GM12891 (cell line): Measurements from ENCODE around the gene HSD11B1. TPM values are rescaled to one million over a fixed set of nuclear protein-coding genes. Genes with fewer than 3 reads are reported as not detected.

ENCODE experiments used
- DNase-seq: peaks from one replicate; pipeline ENCODE4 v3.0.0; 2011; ENCODE audit warnings: low spot score; ENCODE audit not compliant: insufficient read length
- FAIRE-seq: peaks from 2 replicates; lab custom pipeline; 2011; peaks lifted over from hg19 to GRCh38; lab: Jason Lieb, UNC
- PAX5 ChIP-seq: IDR thresholded peaks from 2 replicates; pipeline ENCODE4 v1.6.1; 2011; ENCODE audit warnings: low read length, moderate library complexity, mild to moderate bottlenecking; ENCODE audit not compliant: insufficient read depth, severe bottlenecking
- POLR2A ChIP-seq: IDR thresholded peaks from 2 replicates; pipeline ENCODE4 v1.6.1; 2011; ENCODE audit warnings: low read depth, low read length, control low read depth
- POLR2AphosphoS5 ChIP-seq: IDR thresholded peaks from 2 replicates; pipeline ENCODE4 v1.6.1; 2011; ENCODE audit warnings: low read depth, low read length, control low read depth
- POU2F2 ChIP-seq: IDR thresholded peaks from 2 replicates; pipeline ENCODE4 v1.6.1; 2011; ENCODE audit warnings: low read depth, mild to moderate bottlenecking, control low read depth, low read length, moderate library complexity
- SPI1 ChIP-seq: IDR thresholded peaks from 2 replicates; pipeline ENCODE4 v1.6.1; 2011; ENCODE audit warnings: low read depth, low read length, control low read depth
- TAF1 ChIP-seq: IDR thresholded peaks from 2 replicates; pipeline ENCODE4 v1.6.1; 2011; ENCODE audit warnings: low read depth, low read length, control low read depth
- polyA plus RNA-seq: library from polyadenylated mRNA; unstranded; fragments of >200 nt; gene quantifications from one replicate; pipeline ENCODE4 v1.2.1, GENCODE V29; 2012; ENCODE audit warnings: low read depth, missing spikeins, inconsistent platforms; ENCODE audit not compliant: missing spikeins

HSD11B1 gene
- polyA plus RNA-seq: 0.10 TPM

- no peak for DNase-seq
- TF ChIP-seq POLR2AphosphoS5: no peak
- TF ChIP-seq TAF1: no peak
- TF ChIP-seq PAX5: no peak
- TF ChIP-seq SPI1: no peak
- no peak for TF ChIP-seq POLR2A
- no peak for TF ChIP-seq POU2F2
- no peak for FAIRE-seq
Observed at GRCh38 chr1:209704584-209704983, at the start of gene HSD11B1. Gene HSD11B1 (plus strand): TSS chr1:209704846. CDS start chr1:209704943, 97 bp downstream.

GRCh38 chr1:209655411-209656231 lies 49.0 kb upstream of the HSD11B1 start:
- FAIRE-seq (no peak), DNase-seq (no peak)
- TF ChIP-seq TAF1: no peak
- TF ChIP-seq POLR2AphosphoS5: no peak
- TF ChIP-seq POLR2A: no peak
- no peak for TF ChIP-seq SPI1
- no peak for TF ChIP-seq POU2F2
- TF ChIP-seq PAX5: no peak

- TF ChIP-seq PAX5 (no peak), SPI1 (no peak)
- DNase-seq (no peak), FAIRE-seq (no peak)
Observed at GRCh38 chr1:209657140-209657879, 47.3 kb upstream of the HSD11B1 start.

GRCh38 chr1:209657918-209658317 lies 46.7 kb upstream of the HSD11B1 start:
- FAIRE-seq: no peak
- no peak for TF ChIP-seq SPI1
- no peak for TF ChIP-seq POU2F2
- no peak for TF ChIP-seq POLR2A
- TF ChIP-seq PAX5: no peak
- no peak for TF ChIP-seq POLR2AphosphoS5
- TF ChIP-seq TAF1: no peak
- no peak for DNase-seq

- FAIRE-seq (peak; percentile 83), DNase-seq (no peak)
Observed at GRCh38 chr1:209659909-209660308, 44.7 kb upstream of the HSD11B1 start.

GRCh38 chr1:209661071-209661470 lies 43.6 kb upstream of the HSD11B1 start:
- FAIRE-seq (no peak), DNase-seq (no peak)
- TF ChIP-seq TAF1 (no peak), POLR2AphosphoS5 (no peak), POU2F2 (no peak), SPI1 (no peak), PAX5 (no peak), POLR2A (no peak)

More at GRCh38 chr1:209659909-209660308, 44.7 kb upstream of the HSD11B1 start:
- no peak for TF ChIP-seq POLR2A
- TF ChIP-seq PAX5: peak; percentile 19
- TF ChIP-seq SPI1: 0 out of 2 replicates have a peak, but pooled peaks have one; percentile 33

GRCh38 chr1:209662879-209663327 lies 41.7 kb upstream of the HSD11B1 start:
- no peak for FAIRE-seq
- TF ChIP-seq POU2F2 (no peak), PAX5 (no peak), SPI1 (no peak), TAF1 (no peak), POLR2AphosphoS5 (no peak), POLR2A (no peak)
- no peak for DNase-seq

- FAIRE-seq: no peak
- DNase-seq: no peak
- no peak for TF ChIP-seq PAX5
- no peak for TF ChIP-seq SPI1
- no peak for TF ChIP-seq POLR2AphosphoS5
- TF ChIP-seq POLR2A: no peak
- no peak for TF ChIP-seq POU2F2
Observed at GRCh38 chr1:209667103-209667502, 37.5 kb upstream of the HSD11B1 start.

GRCh38 chr1:209667708-209668107 lies 36.9 kb upstream of the HSD11B1 start:
- peak; percentile 40 for FAIRE-seq
- TF ChIP-seq POLR2A (no peak), POLR2AphosphoS5 (no peak), PAX5 (no peak), TAF1 (no peak), POU2F2 (no peak), SPI1 (peak; percentile 57; the same call in 1 of the 2 replicates)
- no peak for DNase-seq

GRCh38 chr1:209670441-209671082 lies 34.1 kb upstream of the HSD11B1 start:
- DNase-seq (no peak), FAIRE-seq (no peak)
- TF ChIP-seq POLR2AphosphoS5 (no peak), TAF1 (no peak), POU2F2 (no peak), PAX5 (no peak), SPI1 (no peak), POLR2A (no peak)
